ENCODE results near the gene INTS4. TPM values are rescaled to one million over a fixed set of nuclear protein-coding genes. Genes with fewer than 3 reads are reported as not detected.

The INTS4 gene
- polyA plus RNA-seq, 3 donors, result 23.5 to 41.7 (median 29.0) TPM

- H2AFZ ChIP-seq (ENCODE audit: insufficient read depth, low read depth, low read length, poor library complexity, severe bottlenecking), result no peak overlapping the region
- no peak overlapping the region for H3K4me3 ChIP-seq (replicated peaks in 1 of 3; ENCODE audit: low read depth in 2 of 3, low read length in 3 of 3)
- no peaks in the 10 kb centered on the region for H3K27me3 ChIP-seq (ENCODE audit: control insufficient read depth in 2 of 2, insufficient read depth in 2 of 2, low read length in 2 of 2)
- no peak overlapping the region for H3K27ac Mint-ChIP-seq
- DNase-seq, result no peak
- H3K4me2 ChIP-seq (replicated peaks; ENCODE audit: extremely low read depth, low read length, poor library complexity, severe bottlenecking), result no peak overlapping the region
- H3K4me1 ChIP-seq (ENCODE audit: control insufficient read depth in 1 of 2, insufficient read depth in 2 of 2, low read length in 2 of 2), result no peaks in the 10 kb centered on the region
- no peaks in the 10 kb centered on the region for H3K9me3 Mint-ChIP-seq
- H3K4me3 Mint-ChIP-seq, result no peak overlapping the region
- H3K27ac ChIP-seq (ENCODE audit: low read depth in 1 of 2, low read length in 2 of 2), result no peak overlapping the region
- peaks cover 0 to 5% (median 5%) of the 10 kb centered on the region in 3 donors for H3K27me3 Mint-ChIP-seq (ENCODE audit: low read depth in 3 of 3)
- intact Hi-C loops (cut with micrococcal nuclease), result no loop called here
- H3K36me3 ChIP-seq (replicated peaks in 1 of 2; ENCODE audit: control insufficient read depth in 1 of 2, insufficient read depth in 2 of 2, low read length in 2 of 2), result no peaks in the 10 kb centered on the region
- WGBS (ENCODE audit: insufficient coverage), result no CpG with 5 or more reads among the region's 2 CpGs
- no peaks in the 10 kb centered on the region for H3K9me3 ChIP-seq (replicated peaks in 1 of 2; ENCODE audit: control insufficient read depth in 1 of 2, insufficient read depth in 1 of 2, low read length in 2 of 2)
- TF ChIP-seq CTCF (IDR thresholded peaks at IDR 0.05), result no peak
- H3K4me1 Mint-ChIP-seq, result no peaks in the 10 kb centered on the region
- no peaks in the 10 kb centered on the region for H3K79me2 ChIP-seq (ENCODE audit: insufficient read depth, low read length)
- H3K36me3 Mint-ChIP-seq, result no peaks in the 10 kb centered on the region
- no peaks in the 10 kb centered on the region for H4K20me1 ChIP-seq (ENCODE audit: insufficient read depth, low read length)
- H3K9ac ChIP-seq (ENCODE audit: insufficient read depth, low read length, poor library complexity, severe bottlenecking), result no peak overlapping the region
These were observed 16.8 kb upstream of the INTS4 start for GRCh38 chr11:78011301-78011700.

GRCh38 chr11:78010755-78011154 lies 16.3 kb upstream of the INTS4 start:
- peaks cover 0 to 5% (median 5%) of the 10 kb centered on the region in 3 donors for H3K27me3 Mint-ChIP-seq (ENCODE audit: low read depth in 3 of 3)
- H3K4me3 ChIP-seq (replicated peaks in 1 of 3; ENCODE audit: low read depth in 2 of 3, low read length in 3 of 3), result no peak overlapping the region
- H3K36me3 Mint-ChIP-seq, result no peaks in the 10 kb centered on the region
- no peaks in the 10 kb centered on the region for H3K9me3 Mint-ChIP-seq
- no peak overlapping the region for H3K27ac ChIP-seq (ENCODE audit: low read depth in 1 of 2, low read length in 2 of 2)
- no peaks in the 10 kb centered on the region for H3K79me2 ChIP-seq (ENCODE audit: insufficient read depth, low read length)
- H3K4me3 Mint-ChIP-seq, result no peak overlapping the region
- no peak overlapping the region for H3K27ac Mint-ChIP-seq
- no peaks in the 10 kb centered on the region for H3K36me3 ChIP-seq (replicated peaks in 1 of 2; ENCODE audit: control insufficient read depth in 1 of 2, insufficient read depth in 2 of 2, low read length in 2 of 2)
- no peaks in the 10 kb centered on the region for H3K27me3 ChIP-seq (ENCODE audit: control insufficient read depth in 2 of 2, insufficient read depth in 2 of 2, low read length in 2 of 2)
- H3K9ac ChIP-seq (ENCODE audit: insufficient read depth, low read length, poor library complexity, severe bottlenecking), result no peak overlapping the region
- no peaks in the 10 kb centered on the region for H3K9me3 ChIP-seq (replicated peaks in 1 of 2; ENCODE audit: control insufficient read depth in 1 of 2, insufficient read depth in 1 of 2, low read length in 2 of 2)
- no peaks in the 10 kb centered on the region for H4K20me1 ChIP-seq (ENCODE audit: insufficient read depth, low read length)
- TF ChIP-seq CTCF (IDR thresholded peaks at IDR 0.05), result no peak
- DNase-seq, result no peak
- WGBS (ENCODE audit: insufficient coverage), result no CpG with 5 or more reads among the region's 6 CpGs
- H3K4me1 ChIP-seq (ENCODE audit: control insufficient read depth in 1 of 2, insufficient read depth in 2 of 2, low read length in 2 of 2), result no peaks in the 10 kb centered on the region
- no peak overlapping the region for H2AFZ ChIP-seq (ENCODE audit: insufficient read depth, low read depth, low read length, poor library complexity, severe bottlenecking)
- intact Hi-C loops (cut with micrococcal nuclease), result no loop called here
- H3K4me1 Mint-ChIP-seq, result no peaks in the 10 kb centered on the region
- H3K4me2 ChIP-seq (replicated peaks; ENCODE audit: extremely low read depth, low read length, poor library complexity, severe bottlenecking), result no peak overlapping the region

All from CD14-positive monocyte (primary cell).